Mesothelial cell of epicardium (in vitro differentiated cells): ENCODE results near the gene DNER. TPM values are rescaled to one million over a fixed set of nuclear protein-coding genes. Genes with fewer than 3 reads are reported as not detected.

Experiments used
- total RNA-seq: library from RNA; stranded (reverse); gene quantifications from 3 replicates; pipeline ENCODE4 v1.2.1, GENCODE V29; 2021

Gene DNER
- total RNA-seq, 1 donor from 2014 or later: not detected

Other genes with a start within 250 kb of the DNER start
- 239 to 256 TPM (median 253 TPM) in 3 replicates for gene TRIP12, start 207.5 kb upstream of the DNER start, total RNA-seq
- gene FBXO36, start 207.9 kb upstream of the DNER start, total RNA-seq: 5.1 to 6.2 TPM (median 5.5 TPM) in 3 replicates